D341Med (cell line): ENCODE data around the gene ANKRD36.
"Not testable (repeated sequence)": the region's sequence is repeated elsewhere in the genome, so short reads cannot be mapped to it uniquely, and the experiment has no call there.

Experiments
- DNase-seq: peaks from one replicate; pipeline ENCODE4 v3.0.0; 2012; ENCODE audit warnings: low spot score

Gene ANKRD36

GRCh38 chr2:97293687-97294086, 180.7 kb downstream of the ANKRD36 start:
- not testable (repeated sequence) for DNase-seq
